H1 (cell line): Measurements from ENCODE around the gene ENPP6. TPM values are rescaled to one million over a fixed set of nuclear protein-coding genes. Genes with fewer than 3 reads are reported as not detected.

Experiments
- CBX5 ChIP-seq: fragments of 300-800, 300-1000 bp; sonication (generic); IDR thresholded peaks from 2 replicates; pipeline ENCODE4 v1.7.1; 2016; ENCODE audit warnings: antibody characterized with exemption, low read length, low read depth
- CHD2 ChIP-seq: IDR thresholded peaks from 2 replicates; pipeline ENCODE4 v1.6.1; 2012; ENCODE audit warnings: low read length, improper control_type of control experiment
- EGR1 ChIP-seq: IDR thresholded peaks from 2 replicates; pipeline ENCODE4 v1.6.1; 2011; ENCODE audit warnings: low read depth, low read length, borderline replicate concordance
- POLR2A ChIP-seq, 2 experiments: IDR thresholded peaks; 1 replicate in 1 of 2; 2 replicates in 1 of 2; pipeline ENCODE4 v1.6.1; 2011; ENCODE audit warnings: low read depth in 2 of 2, low read length in 2 of 2, mild to moderate bottlenecking in 2 of 2; ENCODE audit errors: control extremely low read depth in 1 of 2
- RBBP5 ChIP-seq: IDR thresholded peaks from 2 replicates; pipeline ENCODE4 v1.7.1; 2012; ENCODE audit warnings: low read depth, mild to moderate bottlenecking, inconsistent platforms, low read length, moderate library complexity, borderline replicate concordance
- RNF2 ChIP-seq: fragments of 200-900, 300-1000 bp; sonication (generic); IDR thresholded peaks from 2 replicates; pipeline ENCODE4 v1.7.1; 2016; ENCODE audit warnings: borderline replicate concordance, low read depth, mild to moderate bottlenecking, antibody characterized with exemption, low read length; ENCODE audit not compliant: poor library complexity, severe bottlenecking; ENCODE audit errors: missing control alignments
- SIN3A ChIP-seq, 2 experiments: IDR thresholded peaks in 1 of 2; conservative IDR thresholded peaks in 1 of 2; 2 replicates each; pipeline ENCODE4 v1.6.1; 2011 to 2012; ENCODE audit warnings: low read length in 2 of 2, improper control_type of control experiment in 1 of 2, low read depth in 1 of 2, mild to moderate bottlenecking in 1 of 2
- ZNF274 ChIP-seq: IDR thresholded peaks from 2 replicates; pipeline ENCODE4 v1.7.0; 2012; ENCODE audit warnings: low read length, borderline replicate concordance; ENCODE audit errors: extremely low read depth
- polyA plus RNA-seq, 7 experiments: library from polyadenylated mRNA; depleted of rRNA in 3 of 7; stranded (reverse) in 5 of 7; unstranded in 2 of 7; fragments of >200 nt in 5 of 7; fragments of 200-250 nt in 2 of 7; gene quantifications; 1 replicate in 5 of 7; 2 replicates in 1 of 7; 4 replicates in 1 of 7; pipeline versions ENCODE4 v1.2.1 to v1.2.3, GENCODE V29; 2011 to 2013; ENCODE audit warnings: missing spikeins in 2 of 7, mixed read lengths in 2 of 7
- total RNA-seq: library from RNA; stranded (reverse); fragmentation: NEBNext Ultra II Directional; extraction: Animal tissue kit (Norgen Biotek cat#: 25700); gene quantifications from 2 replicates; pipeline ENCODE4 v1.2.1, GENCODE V29; 2021
- TF ChIP-seq, protein P1 (sequence below), 3 experiments: IDR thresholded peaks; 1 replicate in 2 of 3; 2 replicates in 1 of 3; pipeline versions ENCODE4 v1.5.1 to v1.6.1; 2011; ENCODE audit warnings: low read length in 3 of 3, mild to moderate bottlenecking in 3 of 3, inconsistent platforms in 2 of 3, low read depth in 1 of 3, moderate library complexity in 1 of 3; ENCODE audit not compliant: insufficient read depth in 1 of 3; ENCODE audit errors: control extremely low read depth in 1 of 3

ENPP6 gene
- total and polyA plus RNA-seq, 2 of the 8 experiments (the other 6 are each of a cell fraction or from before 2014, with no cell fraction given), result 0.11 to 0.20 TPM

- TF ChIP-seq CBX5 (no peak), ZNF274 (no peak), CHD2 (no peak), RNF2 (no peak), SIN3A (conservative IDR thresholded peaks at IDR 0.05 in 1 of 2, IDR thresholded peaks at IDR 0.05 in 1 of 2; ENCODE audit: low read depth in 1 of 2, low read length in 2 of 2) (no peak), POLR2A (IDR thresholded peaks at IDR 0.05; ENCODE audit: control extremely low read depth in 1 of 2, low read depth in 2 of 2, low read length in 2 of 2) (no peak), RBBP5 (no peak), EGR1 (no peak)
- TF ChIP-seq, protein P1, sequence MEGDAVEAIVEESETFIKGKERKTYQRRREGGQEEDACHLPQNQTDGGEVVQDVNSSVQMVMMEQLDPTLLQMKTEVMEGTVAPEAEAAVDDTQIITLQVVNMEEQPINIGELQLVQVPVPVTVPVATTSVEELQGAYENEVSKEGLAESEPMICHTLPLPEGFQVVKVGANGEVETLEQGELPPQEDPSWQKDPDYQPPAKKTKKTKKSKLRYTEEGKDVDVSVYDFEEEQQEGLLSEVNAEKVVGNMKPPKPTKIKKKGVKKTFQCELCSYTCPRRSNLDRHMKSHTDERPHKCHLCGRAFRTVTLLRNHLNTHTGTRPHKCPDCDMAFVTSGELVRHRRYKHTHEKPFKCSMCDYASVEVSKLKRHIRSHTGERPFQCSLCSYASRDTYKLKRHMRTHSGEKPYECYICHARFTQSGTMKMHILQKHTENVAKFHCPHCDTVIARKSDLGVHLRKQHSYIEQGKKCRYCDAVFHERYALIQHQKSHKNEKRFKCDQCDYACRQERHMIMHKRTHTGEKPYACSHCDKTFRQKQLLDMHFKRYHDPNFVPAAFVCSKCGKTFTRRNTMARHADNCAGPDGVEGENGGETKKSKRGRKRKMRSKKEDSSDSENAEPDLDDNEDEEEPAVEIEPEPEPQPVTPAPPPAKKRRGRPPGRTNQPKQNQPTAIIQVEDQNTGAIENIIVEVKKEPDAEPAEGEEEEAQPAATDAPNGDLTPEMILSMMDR (IDR thresholded peaks at IDR 0.05; ENCODE audit: control extremely low read depth in 1 of 3, insufficient read depth in 1 of 3, low read depth in 1 of 3, low read length in 3 of 3), result no peak
- TF ChIP-seq, all 59 proteins: peak for 0
These were observed 176.5 kb downstream of the ENPP6 start (continued) for GRCh38 chr4:184041156-184041555.
